Activated CD4-positive, alpha-beta T cell treated with anti-CD3 and anti-CD28 coated beads, Interleukin-2, Interleukin-4, amounts not matched to agents 100 ng/mL and 50 ng/mL, durations not matched to agents 16 hours and 8 hours (primary cell): ENCODE data around the gene TMC4.
A peak's percentile ranks its signal among the peaks of the same experiment; 100 is the strongest.
"Not testable (repeated sequence)": the region's sequence is repeated elsewhere in the genome, so short reads cannot be mapped to it uniquely, and the experiment has no call there.

Experiments used
- DNase-seq: peaks from one replicate; pipeline ENCODE4 v3.0.0-alpha.2; 2020; ENCODE audit warnings: low spot score

TMC4 gene

DNA sequence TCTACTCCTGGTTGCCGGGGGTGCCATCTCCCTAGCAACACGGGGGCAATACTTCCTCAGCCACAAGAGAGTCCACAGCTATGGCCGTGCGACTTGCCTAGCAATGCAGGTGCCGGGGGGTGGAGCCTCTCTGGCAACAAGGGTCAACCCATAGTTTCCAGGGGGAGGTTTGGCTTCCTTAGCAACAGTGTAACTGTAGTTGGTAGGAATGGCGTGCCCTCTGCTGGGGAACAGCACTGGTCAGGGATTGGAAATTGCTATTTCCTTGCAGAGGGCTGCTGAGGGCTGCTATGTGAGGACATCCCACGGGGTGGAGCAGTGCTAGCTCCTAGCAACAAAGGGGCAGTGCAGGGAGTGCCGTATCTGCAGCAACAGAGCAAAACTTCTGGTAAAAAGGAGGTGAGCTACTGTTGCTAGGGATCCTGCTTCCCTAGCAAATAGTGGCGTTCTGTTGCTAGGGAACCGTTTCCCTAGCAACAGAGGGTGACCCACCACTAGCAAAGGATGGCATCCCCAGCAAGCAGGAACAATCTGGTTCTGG lies 7.0 kb upstream of the TMC4 start:
- no peak for DNase-seq

DNA sequence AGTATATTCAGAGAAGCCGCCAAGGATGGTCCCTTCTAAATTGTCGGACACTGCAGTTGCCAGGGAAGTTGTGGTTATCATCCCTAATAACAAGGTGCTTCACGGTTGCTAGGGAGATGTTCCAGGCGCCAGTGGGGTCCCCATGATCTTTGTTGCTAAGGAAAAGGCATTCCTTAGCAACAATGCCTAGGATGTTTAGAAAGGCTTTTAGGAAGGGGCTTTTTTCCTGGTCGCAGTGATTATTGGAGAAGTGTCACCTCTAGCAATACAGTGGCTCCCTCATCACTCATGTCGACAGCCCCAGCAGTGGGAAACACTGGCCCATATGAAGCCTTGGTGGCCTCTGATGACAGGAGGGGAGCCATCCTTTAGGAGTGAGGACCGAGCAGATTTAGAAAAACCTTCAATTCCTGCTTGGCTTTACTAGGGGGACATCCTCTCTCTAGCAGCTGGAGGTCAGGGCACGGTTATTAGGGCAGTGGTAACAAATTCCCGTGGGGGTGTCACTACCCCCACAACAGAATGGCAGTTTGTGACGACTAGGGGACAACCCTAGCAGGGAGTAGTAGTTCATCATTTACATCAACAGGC lies 6.4 kb upstream of the TMC4 start:
- DNase-seq: no peak

DNA sequence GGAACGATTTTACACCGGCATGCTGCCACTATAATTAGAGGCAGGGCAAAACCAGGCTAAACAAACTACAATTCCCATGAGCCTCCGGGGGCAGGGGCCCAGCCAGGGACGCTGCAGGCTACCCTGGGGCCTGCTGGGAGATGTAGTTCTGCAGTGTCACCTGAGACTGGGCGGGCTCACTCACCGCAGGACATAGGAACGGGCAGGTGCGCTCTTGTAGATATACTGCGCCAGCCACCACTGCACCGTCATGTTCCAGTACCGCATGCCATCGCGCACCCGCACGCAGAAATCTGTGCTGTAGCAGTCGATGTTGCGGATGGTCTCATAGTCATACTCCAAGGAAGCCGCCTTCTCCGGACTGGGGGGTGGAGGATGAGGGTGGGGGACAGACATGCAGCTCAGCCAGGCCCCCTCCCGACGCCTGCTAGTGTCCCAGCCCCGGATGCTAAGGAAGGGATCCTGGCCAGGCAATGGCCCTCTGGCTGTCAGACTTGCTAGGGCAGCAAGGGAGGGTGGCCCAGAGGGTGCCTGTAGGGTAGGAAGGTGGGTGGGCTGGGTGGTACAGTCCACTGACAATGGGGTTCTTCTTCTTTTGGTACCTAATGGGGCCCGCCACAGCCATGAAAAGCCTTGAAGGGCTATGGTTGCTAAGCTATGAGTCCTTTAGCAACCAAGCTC lies 5.8 kb upstream of the TMC4 start:
- no peak for DNase-seq

DNA sequence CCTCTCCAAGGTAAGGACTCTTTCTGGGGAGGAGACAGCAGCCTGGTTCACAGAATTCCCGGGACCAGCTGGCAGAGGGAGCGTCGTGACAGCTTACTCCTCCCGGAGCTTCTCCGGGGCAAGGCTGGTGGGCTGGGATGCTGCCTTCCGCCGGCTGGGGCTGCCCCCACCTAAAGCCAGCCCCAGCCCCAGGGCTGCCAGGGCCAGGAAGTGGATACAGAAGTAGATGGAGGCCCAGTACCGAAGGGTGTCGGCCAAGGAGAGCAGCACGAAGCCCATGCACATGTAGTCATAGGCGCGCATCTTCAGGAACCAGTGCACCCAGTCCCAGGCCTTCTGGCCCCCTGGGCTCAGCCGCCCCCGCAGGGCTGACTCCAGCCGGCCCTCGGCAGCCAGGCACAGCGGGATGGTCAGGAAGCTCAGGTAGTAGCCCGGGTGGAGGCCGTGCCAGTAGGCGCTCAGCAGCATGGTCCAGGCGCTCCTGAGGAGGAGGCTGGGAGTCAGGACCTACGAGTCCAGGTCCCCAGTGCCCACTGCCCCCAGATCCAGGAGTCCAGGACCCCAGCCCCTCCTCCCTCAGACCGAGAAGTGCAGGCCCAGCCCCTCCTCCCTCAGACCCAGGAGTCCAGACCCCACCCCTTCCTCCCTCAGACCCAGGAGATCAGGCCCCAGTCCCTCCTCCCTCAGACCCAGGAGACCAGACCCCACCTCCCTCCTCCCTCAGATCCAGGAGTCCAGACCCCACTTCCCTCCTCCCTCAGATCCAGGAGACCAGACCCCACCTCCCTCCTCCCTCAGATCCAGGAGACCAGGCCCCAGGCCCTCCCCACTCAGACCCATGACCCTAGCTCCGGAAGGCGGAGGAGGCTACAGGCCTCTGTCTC lies 1.2 kb upstream of the TMC4 start:
- no peak for DNase-seq

DNA sequence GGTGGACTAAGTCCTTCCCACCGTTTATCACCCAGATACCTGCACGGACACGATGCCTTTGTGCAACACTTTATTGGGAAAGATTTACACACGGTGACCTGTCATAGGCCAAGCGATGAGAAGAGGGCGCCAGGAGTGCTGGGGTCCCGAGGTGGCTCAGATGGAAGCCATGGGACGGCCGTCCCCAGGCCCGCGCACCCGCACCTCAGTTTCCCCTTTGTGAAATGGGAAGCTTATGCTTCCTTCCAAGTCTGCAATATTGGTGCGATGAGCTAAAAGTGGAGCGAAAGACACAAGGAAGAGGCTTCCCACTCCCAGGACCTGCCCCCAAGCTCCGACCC lies 369 bp upstream of the TMC4 start:
- no peak for DNase-seq

DNA sequence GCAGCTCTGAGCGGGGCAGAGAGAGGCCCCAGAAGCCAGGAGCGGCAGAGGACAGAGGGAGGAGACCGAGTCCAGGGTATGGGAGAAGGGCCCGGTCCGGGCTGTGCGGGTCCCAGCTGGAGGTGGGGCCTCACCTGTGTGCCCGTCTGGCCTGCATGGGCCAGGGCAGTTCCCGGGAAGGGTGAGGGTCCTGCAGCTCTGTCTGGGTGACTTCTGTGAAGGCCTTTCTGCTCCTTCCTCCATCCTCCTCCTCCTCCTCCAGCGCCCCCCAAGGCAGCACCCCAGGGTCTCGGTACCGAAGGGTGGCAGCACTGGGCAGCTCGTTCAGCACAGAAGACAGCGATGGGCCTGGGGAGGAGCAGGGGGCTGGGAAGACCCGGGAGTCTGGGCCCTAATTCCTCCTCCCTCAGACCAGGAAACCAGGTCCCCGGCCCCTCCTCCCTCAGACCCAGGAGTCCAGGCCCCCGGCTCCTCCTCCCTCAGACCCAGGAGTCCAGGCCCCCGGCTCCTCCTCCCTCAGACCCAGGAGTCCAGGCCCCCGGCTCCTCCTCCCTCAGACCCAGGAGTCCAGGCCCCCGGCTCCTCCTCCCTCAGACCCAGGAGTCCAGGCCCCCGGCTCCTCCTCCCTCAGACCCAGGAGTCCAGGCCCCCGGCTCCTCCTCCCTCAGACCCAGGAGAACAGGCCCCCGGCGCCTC lies 1.1 kb downstream of the TMC4 start:
- DNase-seq: not testable (repeated sequence)

DNA sequence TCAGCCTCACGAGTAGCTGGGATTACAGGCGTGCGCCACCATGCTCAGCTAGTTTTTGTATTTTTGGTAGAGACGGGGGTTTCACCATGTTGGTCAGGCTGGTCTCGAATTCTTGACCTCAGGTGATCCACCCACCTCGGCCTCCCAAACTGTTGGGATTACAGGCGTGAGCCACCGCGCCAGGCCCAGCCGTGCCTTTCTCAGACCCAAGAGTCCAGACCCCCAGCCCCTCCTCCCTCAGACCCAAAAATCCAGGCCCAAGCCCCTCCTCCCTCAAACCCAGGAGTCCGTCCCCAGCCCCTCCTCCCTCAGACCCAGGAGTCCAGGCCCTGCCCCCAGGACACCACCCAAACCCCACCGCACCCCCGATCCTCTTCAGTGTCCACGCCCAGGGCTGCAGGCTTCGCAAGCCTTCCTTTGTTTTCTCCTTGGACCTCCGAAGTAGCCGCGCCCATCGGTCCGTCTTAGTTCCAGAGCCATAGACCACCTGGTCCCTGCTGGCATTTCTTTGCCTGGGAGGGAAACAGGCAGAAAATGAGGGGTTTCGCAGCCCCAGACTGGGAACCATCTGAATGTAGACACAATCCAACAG lies 3.7 kb downstream of the TMC4 start:
- no peak for DNase-seq

DNA sequence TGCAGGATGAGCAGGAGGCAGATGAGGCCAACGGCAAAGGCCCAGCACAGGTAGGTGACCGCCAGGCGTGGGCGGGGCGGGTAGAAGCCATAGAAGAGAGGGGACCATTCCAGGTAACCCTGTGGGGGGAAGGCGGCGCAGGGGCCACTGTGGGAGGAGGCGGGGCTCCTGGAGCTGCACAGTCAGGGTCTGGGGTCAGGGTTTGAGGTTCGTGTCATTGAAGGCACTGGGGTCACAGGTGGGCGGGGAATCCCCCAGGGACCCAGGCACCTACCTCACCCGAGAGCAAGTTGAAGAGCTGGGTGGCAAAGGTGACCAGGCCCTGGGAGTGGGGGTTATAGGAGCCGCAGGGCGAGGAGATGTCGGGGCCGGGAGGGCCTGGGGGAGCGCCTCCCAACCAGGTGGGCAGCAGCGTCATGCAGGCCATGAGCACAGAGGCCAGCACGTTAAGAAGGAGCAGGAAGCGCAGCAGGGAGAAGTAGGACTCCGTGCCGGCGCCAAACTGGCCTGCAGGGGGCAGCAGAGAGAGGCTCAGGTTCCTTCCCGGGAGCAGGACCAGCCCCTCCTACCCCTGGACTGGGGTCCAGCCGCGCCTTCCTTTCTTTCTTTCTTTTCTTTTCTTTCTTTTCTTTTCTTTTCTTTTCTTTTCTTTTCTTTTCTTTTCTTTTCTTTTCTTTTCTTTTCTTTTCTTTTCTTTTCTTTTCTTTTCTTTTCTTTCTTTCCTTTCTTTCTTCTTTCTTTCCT lies 4.6 kb downstream of the TMC4 start:
- peak; percentile 88 for DNase-seq

DNA sequence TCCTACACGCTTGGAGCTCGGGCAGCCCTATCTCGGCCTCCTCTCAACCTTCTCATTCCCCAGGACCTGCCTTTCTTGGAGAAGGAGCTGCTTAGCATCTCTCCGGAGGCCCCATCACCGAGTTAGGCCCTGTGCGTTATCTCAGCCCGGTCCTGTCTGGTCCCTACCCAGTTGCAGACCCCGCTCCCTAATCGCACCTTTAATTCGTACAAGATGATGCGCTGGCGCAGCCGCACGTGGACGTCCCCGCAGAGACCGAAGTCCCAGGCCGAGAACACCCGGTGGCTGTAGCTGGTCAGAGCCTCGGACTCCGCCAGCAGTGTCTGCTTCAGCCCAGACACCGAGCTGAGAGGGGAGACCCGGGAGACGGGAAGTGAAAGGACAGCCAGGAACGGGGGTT lies 7.7 kb downstream of the TMC4 start:
- DNase-seq: no peak

DNA sequence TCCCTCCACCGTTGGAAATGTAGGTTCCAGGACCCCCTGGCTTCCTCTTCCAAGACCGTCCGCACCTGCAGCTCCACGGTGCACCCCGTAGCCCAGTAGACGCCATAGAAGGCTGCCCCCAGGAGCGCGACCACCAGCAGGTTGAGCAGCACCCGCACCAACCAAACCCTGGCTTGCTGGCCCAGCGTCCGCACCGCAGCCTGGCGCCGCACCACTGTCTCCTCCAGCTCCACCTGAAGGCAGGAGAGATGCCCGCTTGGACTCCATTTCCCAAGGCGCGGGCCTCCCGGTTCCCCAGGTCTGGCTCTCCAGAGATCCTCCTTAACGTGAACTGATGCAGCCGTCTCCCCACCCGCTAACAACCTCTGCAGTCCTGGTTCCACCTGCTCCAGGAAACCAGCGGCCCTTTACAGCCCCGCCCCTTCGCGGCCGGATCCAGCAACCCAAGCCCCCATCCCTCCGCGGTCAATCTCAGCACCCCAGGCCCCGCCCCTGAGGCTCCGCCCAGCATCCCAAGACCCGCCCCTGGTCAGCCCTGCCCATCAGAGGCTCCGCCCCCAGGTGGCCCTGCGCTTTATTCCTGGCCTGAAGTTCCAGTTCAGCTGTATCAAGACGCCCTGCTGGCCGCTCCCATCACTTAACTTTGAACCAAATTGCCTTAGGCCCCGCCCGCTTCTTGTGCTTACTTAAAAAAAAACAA lies 8.4 kb downstream of the TMC4 start:
- peak; percentile 79 for DNase-seq

DNA sequence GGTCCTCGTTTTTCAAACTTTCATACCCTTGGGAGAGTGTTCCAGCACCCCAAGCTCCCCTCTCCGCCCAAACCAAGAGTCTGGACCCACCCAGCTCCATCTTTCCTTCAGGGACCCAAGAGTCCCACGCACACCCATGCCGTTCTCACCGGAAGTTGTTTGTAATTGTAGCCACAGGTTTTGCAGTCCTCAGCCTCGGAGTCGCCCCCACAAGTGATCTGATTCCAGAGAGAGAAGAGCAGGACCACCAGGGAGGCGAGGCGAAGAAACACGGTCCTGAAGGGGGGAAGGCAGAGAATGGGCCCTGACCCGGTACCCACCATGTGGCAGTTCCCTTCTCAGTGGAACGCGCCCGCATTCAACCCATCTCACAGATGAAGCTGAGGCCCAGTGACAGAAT lies 10.1 kb downstream of the TMC4 start:
- no peak for DNase-seq

DNA sequence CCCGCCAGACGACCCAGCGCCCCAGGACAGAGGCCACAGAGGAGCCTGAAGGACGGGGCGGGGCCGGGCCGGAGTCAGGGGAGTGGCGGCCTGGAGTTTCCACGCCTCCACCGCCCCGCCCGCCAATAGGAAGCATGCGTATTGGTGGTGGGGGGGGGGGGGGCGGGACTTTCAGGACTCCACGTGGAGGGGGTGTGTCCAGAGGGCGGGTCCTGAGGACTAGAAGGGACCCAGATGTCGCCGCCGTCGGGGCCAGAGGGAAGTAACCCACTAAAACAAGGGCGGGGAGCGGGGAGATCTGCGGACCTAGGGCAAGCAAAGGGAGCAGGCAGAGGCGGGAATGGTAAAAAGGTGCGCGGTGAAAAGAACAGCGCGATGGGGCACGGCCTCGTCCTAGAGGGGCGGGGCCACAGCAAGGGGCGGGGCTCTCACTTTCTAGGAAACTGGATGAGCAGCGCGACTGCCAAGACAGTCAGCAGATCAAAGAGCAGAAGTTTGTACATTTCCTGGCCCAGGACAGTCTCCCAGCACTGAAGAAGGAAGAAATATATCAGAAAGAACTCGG lies 10.6 kb downstream of the TMC4 start:
- DNase-seq: peak; percentile 76

DNA sequence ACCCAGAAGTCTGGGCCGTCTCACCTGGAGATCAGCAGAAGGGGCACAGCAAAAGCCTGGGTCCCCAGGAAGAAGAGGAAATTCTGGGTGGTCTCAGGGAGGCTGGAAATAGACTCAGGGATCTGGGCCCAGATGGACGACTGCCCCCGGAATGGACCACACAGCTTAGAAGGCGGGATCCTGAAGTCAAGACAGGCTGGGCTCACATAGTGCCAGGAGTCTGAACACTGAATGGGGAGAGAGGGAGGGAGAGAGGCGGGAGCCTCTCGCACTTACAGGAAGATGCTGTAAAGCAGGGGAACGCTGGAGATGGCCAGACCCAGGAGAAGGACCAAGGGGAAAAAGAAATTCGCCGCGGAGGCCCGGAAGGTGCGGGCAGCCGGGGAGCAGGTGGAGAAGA lies 12.1 kb downstream of the TMC4 start:
- DNase-seq: no peak

DNA sequence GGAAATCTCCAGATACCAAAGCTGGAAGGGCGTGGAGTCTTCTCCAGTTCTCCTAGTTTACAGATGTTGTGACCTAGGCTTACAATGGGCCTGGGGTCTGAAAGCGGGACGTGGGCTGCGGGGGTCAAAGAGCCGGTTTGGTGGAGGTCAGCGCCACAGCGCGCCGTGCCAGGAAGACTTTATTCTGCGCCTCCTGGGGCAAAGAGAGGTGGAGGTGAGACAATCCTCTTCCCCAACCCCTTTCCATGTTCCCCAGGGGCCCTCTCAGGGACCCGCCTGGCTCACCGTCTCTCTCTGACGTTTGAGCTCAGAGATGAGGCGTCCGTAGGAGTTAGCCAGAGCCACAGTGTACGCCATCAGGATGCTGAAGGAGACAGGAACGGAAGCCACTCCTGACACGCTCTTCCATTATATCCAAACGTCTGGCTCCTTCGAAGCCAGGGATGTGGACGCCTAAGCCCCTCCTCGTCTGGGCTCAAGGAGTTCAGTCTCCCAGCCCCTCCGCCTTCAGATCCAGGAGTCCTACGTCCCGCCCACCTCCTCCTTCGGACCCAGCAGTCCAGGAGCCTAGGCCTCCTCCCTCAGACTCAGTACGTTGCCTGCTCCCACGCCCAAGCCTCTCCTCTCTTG lies 12.7 kb downstream of the TMC4 start:
- DNase-seq: no peak

DNA sequence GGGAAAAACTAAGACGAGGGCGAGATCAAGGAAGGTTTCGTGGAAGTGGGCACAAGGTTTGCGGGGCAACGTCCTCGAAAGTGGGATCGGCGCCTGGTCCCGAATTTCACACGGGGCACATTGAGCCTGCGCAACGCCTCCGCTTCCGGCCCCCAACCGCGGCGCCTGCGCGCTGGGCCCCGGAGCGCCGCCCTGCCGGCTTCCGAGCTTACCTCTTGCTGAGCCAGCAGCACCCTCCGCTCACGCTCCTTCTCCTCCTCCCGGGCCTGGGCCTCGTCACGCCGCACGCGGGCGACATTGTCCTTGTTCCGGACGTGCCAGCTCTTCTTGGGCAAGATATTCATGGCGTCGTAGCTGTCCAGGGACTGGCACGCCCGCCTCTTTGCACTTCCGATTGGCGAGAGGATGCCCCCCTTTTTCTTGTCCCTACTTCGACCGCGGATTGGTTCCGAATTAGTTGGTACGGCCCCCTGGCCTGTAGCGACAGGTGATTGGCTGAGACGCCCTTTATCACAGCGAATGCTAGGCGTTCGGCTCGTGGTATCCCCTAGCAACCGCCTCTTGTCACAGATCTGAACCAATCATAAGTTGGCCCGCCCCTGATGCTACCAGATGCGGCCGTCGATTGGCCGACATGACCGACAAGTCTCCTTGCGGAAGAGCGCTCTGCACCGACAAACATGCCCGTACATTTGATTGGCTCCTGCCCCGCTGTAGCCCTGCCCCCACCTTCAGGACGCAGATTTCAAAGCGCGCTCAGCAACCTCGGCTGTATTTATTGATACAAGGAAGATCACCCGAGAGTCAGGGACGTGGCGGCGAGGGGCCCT lies 13.4 kb downstream of the TMC4 start, which contains the start of gene LENG1:
Gene LENG1, minus strand, starts transcription at position 370 of the 830 bp plus-strand sequence. Its CDS starts 26 bp downstream, at position 344.
- DNase-seq: peak; percentile 100

DNA sequence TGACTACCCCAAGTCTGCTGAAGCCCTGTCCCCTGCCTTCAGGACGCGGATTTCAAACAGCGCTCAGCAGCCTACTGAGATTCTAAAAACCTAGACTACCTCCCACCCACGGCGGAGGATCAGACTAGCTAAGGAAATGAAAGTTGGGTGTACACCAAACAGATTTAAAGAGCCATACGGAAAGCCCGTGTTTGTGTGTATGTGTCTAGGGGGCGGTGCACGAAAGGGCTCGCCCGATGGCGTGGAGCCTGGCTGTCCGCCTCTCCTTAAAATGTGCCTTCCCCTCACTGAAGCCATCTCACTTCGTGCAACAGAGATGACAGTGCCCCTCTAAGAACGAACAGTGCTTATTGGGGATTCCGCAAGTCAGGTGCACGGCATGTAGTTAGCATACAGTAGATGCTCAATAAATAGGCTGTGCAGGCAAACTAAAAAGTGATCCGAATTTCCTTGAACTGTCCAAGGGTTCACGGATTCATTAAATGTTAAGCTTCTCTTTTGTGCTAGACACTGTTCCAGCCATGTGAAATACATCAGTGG lies 14.1 kb downstream of the TMC4 start:
- peak; percentile 30 for DNase-seq

DNA sequence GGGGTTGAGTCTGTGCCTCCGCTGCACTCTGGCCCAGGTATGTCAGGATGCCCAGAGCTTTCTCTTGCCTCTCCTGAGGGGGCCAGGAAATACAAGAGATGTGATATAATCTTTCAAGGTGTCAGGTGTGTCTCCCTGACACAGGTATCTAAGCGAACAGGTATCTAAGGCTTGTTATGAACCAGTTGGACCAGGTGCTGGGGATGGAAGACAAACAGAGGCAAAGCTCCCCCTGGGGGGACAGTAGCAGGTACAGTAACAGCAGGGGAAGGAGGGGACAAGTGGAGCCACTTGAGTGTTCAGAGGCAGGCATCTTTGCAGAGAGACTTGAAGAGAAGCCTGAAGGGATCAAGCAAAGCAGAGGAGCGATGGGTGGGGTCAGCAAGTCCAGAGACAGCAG lies 16.0 kb downstream of the TMC4 start:
- no peak for DNase-seq

DNA sequence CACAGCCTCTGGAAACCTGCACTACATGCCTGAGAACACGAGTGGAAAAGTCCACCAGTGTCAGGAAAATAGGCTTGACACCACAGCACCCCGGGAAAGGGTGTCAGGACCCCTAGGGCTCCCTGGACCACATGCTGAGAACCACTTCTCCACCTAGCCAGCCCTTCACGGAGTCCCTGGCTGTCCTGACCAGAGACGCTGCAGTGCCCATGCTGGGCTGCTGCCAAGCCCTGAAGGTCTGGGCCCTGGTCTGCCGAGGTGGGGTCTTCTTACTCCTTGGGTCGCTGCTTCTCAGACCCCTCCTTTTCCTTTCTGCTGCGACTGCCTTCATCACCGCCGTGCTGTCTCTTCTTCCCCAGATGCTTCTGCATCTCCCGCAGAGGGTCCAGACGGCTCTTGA lies 16.5 kb downstream of the TMC4 start:
- DNase-seq: no peak
